NCI-H1105 treated with DMSO at 0.1 percent for 48 hours (cell line): ENCODE results near the gene ITSN1.

ENCODE experiments used
- DNase-seq: peaks from one replicate; lab custom pipeline; 2025; lab: John Stamatoyannopoulos, UW

The ITSN1 gene

DNA sequence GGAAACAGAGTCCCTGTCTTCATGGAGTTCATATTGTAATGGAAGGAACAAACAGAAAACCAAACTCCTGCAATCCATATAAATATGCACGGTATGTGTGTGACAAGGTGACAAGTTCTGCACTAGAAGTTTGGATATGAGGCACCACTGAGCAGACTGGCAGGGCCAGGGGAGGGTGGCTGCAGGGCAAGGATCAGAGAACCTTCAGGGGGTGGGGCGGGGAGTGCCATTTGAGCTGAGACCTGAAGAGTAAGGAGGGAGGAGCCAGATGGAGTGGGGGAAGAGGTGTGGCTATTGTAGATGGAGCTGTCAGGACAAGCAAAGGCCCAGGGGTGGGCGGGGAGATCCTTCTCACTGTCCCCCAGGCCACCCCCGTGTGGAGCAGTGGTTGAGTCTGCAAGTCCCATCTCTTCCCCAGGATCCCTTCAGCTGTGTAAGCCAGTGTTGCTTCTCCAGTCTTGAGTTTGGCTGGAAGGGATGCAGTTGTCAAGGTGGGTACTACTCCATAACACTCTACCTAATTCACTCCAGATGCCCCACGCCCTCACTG is 196.9 kb downstream of the ITSN1 start:
- DNase-seq, result no peak

DNA sequence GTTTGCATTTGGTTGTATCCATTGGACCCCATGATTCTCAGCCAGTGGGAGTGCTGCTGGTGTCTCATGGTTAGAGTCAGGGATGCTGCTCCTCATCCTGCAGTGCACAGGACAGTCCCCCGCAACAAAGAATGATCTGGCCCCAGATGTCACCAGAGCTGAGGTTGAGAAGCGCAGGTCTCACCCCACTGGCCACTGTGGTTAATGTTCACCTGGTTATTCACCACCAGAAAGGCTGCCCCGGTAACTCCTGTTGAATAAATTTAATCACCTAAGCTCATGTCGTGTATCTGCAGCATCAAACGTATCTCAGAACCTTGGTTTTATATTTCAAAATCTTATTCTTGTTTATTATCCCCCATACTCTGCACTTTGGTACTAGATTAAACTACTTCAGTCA is 197.5 kb downstream of the ITSN1 start:
- DNase-seq, result no peak

DNA sequence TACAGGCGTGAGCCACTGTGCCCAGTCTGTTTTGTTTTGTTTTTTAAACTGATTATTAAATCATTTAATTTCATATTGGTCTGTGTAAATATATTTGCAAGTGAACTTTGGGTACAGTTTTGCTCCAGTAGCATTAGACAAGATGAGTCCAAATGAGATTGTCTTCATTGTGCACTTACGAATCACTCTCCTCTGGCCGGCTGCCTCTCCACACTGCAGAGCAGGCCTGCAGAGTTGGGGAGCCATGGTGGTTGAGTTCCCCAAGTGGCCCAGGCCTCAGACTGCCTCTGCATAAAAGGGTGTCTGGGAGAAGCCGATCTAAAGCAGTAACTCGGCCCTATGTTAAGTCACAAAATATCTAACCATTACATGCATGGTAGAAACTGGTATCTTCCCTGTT is 198.5 kb downstream of the ITSN1 start:
- DNase-seq, result no peak

DNA sequence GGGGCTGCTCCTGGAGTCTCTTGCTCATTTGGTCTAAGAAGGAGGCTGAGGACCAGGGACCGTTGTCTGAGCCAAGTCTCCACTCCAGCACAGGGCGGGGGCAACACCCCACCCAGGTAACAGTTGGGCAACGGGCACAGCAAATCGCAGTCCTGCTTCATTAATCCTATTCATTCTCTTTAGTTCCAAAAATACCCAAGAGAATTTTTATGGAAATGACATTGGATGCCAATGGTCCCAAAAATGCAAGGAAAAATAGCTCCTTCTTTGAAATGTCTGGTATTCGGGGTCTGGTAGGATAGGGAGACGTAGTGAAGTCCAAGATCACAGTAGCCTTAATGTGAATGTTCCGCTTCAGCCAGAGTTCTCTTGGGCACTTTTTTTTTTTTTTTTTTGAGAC is 199.3 kb downstream of the ITSN1 start:
- DNase-seq, result no peak

DNA sequence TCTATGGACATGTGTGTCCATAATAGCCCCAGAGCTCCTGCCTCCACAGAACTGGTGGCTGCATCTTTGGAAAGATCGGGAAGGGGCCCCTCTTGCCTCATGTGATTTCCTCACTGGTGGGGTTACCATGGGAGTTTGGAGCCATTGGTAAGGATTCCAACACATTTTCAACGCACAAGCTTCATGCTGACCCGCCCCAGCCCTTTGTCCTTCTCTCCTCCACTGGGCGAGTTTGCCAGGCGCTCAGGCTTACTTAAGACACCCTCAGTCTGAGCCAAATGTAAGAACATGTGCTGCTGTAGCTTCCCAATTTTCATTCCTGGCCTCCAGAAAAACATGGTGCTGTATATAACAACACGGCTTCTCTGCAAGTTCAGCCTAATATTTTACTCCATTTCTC is 200.9 kb downstream of the ITSN1 start:
- DNase-seq, result no peak

DNA sequence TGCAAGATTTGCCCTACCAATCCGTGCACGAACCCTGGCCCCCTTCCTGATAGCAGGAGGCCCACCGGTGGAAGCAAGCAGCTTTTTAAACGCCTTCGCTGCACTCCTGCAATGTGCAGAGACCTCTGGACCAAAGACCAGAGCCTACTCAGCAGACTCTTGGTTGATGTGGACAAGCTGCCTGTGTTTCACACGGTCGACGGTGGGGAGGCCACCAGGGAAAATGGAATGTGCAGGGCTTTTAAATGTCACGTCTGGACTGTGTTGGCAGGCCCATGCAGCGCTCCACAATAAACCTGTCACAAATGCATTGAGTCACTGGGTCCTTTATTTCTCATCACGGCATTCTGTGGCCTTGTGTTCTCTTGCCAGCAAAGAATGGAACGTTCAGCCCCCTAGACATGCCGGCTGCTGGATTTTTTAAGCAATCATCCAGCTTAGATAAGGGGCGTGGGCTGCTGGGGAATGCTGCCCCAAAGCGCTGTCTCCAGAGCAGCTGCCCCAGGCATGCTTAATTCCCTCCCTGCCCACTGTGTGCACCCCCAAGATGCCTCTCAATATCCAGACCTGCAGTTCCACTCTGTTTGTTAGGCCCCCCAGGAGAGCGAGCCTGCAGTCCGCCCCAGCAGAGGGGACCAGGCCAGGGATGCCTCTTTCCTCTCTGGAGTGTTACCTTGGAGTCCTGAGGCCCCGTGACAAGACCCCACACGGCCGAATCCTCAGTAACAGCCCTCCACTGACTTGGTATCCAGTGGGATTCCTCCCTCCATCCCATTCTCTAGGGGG is 202.0 kb downstream of the ITSN1 start:
- no peak for DNase-seq

DNA sequence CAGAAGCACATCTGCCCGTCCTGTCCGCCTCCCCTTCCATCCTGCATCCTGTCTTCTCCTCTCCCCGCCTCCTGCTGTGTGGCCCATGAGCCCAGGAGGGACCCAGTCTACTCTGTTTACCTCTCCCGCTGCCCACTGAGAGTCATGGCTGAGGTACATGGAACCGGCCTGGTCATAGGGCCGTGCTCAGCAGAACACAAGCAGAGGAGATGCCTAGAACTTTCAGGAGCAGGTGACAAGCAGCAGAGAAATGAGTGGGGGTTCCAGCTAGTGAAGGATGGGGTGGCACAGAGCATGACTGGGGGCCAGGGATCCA is 202.5 kb downstream of the ITSN1 start:
- DNase-seq, result no peak

DNA sequence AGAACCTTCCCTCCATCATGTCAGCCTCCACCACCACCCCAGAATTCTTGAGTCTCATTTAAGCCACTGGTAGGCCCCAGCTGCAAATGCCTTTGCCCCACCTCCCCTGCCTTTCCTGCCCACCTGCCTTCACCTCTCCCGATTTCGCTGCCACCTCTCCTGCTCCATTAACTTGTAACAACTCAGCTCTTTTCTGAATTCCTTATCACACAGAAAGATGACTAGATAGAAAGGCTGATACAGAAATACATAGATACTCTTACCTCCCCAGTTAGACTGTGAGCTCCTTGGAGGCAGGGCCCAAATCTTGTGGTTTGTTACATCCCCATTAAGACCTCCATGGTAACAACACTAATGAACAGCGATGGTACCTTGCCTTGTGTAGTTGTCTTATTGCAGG is 203.8 kb downstream of the ITSN1 start:
- DNase-seq, result no peak

DNA sequence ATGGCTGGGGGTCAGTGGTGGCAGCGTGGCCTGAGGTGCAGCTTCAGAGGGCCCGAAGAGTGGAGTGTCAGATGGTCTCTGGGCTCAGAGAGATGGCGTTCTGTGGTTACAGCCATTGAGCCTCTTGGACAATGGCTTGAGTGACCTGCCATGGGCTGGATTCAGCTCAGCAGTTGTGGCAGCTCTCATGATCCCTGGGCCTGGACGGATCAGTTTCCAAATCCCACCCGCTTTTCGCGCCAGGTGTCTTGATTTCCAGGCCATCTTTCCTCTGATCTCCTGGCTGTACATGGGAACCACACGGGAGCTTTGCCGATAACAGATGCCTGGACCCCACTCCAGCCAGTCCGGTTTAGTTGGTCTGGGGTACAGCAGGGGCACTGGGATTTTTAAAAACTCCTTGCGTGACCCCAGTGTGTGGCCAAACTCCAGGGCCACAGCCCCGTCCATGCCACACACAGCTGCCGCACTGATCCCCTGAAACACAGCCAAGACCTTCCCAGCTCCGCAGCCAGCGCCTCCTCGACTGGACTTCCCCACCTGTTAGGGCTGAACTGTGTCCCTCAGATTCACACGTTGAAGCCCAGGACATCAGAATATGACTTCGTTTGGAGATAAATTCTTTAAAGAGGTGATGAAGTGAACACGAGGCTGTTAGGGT is 205.4 kb downstream of the ITSN1 start:
- DNase-seq, result no peak

DNA sequence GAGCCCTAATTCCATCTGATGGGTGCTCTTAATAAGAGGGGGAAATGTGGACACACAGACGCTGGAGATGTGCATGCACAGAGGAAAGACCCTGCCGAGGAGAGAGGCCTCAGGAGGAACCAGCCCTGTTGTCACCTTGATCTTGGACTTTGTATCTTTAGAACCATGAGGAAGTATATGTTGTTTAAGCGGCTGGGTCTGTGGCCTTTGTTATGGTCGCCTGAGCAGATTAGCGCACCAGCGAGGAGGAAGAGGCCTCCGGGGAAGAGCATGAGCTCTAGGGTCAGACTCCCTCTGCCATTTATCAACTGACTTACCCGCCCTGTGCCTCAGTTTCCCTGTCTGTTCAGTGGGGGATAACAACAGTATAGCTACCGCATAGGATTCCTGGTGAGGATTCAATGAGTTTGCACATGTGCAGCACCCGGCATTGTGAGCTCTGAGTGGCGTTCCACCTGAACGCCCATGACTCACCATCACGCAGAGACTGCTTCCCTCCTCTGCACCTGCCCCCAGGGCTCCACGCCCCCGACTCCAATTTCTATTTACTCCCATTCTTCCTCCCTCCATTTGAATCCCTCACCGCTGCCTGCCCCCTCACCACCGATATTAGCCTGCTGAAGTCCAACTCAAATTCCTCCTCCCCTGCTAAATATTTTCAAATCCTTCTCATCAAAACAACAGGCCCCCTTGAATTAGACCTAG is 206.1 kb downstream of the ITSN1 start:
- no peak for DNase-seq

DNA sequence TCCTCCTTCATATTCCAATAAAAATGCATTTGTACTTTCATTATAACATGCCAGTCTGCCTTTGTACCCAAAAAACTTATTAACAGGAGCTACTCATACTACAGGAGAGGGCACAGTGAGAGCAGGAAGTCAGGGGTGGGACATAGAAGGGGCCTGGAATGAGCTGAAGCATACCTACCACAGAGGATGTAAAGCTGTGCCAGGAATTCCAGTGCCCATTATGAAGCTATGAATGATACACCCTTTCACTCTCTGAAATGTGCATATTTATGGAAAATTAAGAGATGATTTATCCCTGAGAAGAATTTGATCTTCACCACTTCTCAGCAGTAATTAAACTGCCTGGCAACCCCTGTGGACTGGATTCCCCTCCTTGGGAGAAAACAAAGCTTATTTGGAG is 207.5 kb downstream of the ITSN1 start:
- no peak for DNase-seq

DNA sequence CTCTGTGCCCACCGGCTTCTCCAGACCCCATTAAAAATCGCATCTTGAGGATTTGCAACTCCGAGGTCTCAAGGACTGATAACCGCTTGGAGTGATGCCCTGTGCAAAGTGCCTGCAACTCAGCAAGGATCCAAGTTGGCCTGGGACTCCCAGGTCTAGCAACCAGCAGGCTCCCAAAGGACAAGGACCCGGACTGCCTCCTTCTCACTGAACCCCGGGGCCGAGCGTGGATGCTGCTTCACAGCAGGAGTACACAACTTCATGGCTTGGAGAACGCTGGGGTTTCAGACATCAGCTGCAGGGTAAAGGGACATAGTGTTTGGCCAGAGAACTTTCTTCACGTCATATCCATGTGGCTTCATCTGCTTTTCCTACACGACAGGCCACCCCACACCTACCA is 208.1 kb downstream of the ITSN1 start:
- DNase-seq, result no peak

DNA sequence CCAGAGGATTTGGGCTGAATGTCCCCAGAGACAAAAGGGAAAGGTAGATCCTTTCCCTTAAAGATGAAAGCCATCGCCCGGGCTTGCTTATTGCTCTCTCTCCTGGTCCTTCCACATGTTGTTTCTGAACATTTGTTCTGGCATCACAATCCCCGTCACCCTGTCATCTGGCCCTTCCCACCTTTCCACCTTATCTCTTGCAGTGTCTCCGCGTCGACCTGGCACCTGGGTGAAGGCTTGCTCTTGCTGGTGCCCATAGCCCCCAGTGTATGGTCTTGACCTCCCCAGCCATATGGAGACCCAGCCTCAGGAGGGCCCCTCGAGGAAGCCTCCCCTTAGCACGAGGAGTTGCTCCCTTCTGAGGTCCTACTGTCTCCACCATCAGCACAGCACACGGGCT is 208.7 kb downstream of the ITSN1 start:
- DNase-seq, result no peak

DNA sequence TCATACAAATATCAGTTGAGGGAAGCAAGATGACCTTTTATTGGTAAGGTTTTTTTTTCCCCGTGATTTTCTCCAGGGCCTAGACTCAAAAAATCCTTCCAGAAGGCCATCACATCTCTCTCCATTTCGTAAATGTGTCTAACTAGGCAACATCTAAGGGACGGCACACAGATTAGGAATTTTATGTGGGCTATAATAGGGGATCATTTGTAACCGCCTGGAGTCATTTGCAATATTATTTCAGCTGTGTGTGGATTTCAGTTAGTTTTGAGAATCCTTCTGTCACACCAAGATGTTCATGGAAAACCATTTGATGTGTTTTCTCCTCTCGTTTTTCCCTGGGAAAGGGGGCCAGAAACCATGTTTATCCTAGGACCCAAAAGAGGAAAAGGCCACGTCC is 210.2 kb downstream of the ITSN1 start:
- DNase-seq, result no peak

DNA sequence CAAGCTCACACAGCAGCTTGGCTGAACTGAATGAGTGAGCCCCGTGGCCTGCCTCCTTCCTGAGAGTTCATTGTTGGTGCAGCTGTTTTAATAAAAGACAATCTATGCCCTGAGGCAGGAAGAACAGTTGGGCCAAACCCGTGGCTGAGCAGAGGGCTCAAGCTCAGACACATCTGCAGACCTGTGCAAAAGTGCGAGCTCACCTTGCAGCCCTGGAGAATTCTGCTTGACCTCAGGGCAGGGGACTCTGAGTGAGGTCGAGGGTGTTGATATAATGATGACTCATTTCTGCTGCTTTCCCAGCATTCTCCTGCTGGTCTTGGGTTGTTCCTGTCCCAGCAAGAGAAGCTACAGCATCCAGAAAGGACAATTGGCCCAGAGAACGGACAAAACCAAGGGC is 212.3 kb downstream of the ITSN1 start:
- DNase-seq, result no peak

DNA sequence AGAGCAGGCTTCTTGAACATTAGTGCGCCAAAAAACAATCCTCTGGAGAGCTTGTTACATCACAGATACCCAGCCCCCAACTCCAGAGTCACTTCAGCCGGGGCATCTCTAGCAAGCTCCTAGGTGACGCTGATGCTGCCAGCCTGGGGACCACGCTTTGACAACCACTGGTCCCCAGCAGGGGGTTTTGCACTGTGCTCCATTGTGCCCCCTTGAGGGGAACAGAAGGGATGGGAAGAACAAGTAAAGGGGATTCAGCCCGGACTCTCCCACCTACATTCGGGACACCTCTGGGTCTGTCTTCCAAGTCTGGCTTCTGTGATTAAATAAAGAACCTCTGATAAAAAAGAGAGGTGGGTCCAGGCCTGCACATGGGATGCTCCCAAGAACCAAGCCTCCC is 212.9 kb downstream of the ITSN1 start:
- no peak for DNase-seq

DNA sequence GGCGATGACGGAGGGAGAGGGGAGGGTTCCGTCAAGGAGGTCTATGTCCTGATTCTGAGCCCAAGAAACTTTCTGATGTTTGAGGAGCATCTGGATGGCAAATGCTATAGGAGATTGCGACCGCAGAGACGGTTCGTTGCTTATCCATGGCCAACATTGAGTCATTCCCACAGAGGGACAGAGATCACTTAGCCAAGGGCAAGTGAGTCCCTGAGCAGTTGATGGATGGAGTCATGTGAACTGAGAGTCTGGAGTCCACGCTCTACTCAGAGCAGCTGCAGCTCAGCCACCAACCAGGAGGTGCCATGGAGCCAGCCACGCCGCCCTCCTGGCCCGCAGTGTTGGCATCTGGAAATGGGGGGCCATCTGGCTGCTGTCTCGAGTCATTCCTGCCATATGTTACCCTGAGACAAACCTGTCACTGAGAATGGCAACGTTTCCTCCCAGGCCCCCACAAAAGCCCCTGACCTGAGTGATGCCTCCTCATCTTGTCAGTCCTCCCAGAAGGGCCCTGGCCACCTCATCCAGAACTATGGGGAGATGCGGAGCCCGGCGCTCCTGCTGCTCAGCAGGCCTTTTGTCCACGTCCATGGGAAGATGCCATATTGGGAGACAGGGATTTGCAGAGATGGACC is 214.7 kb downstream of the ITSN1 start:
- no peak for DNase-seq

DNA sequence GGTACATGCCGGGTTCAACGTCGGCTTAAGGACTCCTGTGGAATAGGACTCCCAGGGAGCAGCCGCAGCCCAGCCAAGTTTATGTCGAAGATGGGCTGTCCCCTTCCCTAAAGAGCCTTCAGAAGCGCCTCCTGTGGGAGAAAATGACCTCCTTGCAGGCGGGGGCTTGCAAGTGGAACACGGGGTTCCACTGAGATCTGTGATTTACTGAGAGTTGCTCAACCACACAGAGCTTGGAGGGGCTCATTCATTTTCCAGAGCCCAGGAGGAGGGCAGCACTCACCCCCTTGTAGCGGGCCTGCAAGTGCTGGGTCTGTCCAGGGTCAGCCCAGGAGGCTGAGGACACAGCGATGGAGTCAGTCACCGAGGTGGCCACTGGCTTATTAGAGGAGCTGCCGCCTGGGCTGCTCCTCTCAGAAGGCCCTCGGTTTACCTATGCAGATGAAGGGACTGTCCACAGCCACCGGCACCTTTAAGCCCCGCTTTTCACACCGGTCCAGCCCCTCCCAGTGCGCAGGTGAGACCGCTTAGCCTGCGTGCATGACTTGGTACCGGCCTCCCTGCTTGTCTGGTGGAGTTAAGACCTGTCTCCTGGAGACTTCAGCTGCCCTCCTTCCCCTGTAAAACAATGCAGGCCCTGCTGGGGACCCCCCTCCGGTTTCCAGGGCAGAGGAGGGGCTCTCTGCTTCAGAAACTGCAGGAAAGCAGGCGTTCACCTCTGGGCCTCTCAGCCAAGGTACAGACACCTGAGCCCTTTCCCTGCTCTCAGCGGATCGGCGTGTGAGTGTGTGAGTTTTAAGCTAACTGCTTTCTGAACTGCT is 215.8 kb downstream of the ITSN1 start:
- no peak for DNase-seq

DNA sequence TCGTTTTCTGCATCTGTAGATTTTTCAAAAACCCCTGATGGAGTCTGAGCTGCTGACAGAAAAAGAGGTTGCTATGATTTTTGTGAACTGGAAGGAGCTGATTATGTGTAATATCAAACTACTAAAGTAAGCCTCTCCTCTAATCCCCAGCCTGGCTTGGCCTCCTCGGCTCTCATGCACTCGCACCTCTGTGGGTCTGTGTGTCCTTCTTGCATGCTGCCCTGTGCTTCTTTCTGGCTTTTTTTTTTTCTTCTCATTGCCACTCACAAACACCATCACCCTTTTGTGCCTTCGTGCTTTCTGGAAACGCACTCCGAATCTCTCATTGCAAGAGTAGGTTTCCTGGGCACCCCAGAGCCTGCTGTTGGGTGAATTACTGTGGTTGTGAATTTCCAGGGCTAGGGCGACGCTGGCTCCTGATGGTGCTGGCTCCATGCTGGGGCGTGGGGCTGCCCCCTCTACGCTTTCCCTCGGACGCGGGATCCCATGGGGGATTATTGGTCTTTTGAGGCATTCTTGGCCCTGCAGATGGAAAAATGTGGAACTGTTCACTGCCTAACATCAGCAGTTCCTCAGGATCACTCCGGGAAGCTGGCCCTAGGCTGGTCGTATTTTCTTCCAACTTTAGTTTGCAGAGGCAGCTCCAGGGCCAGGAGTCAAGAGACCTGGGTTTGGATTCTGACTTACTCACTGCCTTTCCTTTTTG is 216.5 kb downstream of the ITSN1 start:
- DNase-seq, result no peak

DNA sequence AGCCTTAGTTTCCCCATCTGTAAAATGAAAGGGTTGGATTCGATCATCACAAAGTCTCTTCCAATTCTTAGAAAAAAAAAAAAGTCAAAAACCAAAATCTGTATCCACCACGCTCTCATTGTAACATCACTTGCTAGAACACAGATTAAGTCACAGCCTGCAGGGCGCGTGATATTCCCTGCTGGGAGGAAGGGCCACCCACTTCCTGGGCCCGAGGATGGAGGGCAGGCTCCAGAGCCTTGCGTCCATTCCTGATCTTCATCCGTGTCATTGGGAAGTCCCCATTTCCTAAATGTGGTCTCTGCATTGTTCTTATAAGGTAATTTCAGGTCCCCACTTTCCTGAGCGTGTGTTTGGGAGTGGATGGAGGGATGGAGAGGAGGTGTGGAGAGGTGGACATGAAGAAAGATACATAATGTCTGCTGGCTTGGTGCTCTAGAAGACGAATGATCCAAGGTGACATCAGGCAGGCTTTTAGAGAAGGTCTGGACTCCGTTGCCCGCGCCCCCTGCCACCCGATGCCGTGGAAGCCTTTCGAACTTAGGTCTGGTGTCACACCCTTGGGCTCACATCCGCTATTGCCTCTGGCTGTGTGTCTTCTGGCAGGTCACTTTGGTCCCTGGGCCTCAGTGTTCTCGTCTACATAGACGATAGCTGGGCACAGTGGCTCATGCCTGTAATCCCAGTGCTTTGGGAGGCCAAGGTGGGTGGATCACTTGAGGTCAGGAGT is 217.2 kb downstream of the ITSN1 start:
- no peak for DNase-seq
